Retinal pigment epithelial cell (primary cell): ENCODE measurements around the gene EHHADH.
"Not testable (repeated sequence)": the region's sequence is repeated elsewhere in the genome, so short reads cannot be mapped to it uniquely, and the experiment has no call there.

ENCODE experiments used
- DNase-seq: peaks from one replicate; pipeline ENCODE4 v3.0.0-alpha.2; 2010; ENCODE audit warnings: low read depth
- H3K4me3 ChIP-seq: 2 replicates; pipeline ENCODE4 v1.5.1; 2011; ENCODE audit warnings: mild to moderate bottlenecking, low read length, control low read depth, moderate library complexity
- TF ChIP-seq, protein P1 (sequence below): conservative IDR thresholded peaks from 2 replicates; pipeline ENCODE4 v1.5.1; 2011; ENCODE audit warnings: low read depth, low read length, control low read depth, inconsistent platforms

Gene EHHADH

DNA sequence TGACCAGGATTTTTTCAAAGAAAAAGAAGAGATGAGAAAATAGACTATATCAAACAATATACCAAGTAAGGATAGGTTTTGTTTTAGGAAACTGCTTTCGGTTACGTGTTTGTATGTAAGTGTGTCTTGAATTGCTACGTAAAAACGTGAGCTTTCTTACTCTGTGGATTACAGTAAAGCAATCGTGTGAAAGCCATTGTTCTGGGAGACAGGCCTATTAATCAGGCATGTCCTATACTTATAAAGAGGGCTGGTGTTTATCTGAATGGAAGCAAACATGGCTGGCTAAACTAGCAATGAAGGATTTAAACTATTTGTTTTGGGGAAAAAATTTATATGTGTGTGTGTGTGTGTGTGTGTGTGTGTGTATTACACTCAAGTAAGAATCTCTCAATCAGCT lies 2.6 kb downstream of the EHHADH start:
- no peak overlapping the region for H3K4me3 ChIP-seq
- no peak for DNase-seq
- TF ChIP-seq, protein P1, sequence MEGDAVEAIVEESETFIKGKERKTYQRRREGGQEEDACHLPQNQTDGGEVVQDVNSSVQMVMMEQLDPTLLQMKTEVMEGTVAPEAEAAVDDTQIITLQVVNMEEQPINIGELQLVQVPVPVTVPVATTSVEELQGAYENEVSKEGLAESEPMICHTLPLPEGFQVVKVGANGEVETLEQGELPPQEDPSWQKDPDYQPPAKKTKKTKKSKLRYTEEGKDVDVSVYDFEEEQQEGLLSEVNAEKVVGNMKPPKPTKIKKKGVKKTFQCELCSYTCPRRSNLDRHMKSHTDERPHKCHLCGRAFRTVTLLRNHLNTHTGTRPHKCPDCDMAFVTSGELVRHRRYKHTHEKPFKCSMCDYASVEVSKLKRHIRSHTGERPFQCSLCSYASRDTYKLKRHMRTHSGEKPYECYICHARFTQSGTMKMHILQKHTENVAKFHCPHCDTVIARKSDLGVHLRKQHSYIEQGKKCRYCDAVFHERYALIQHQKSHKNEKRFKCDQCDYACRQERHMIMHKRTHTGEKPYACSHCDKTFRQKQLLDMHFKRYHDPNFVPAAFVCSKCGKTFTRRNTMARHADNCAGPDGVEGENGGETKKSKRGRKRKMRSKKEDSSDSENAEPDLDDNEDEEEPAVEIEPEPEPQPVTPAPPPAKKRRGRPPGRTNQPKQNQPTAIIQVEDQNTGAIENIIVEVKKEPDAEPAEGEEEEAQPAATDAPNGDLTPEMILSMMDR, result no peak

DNA sequence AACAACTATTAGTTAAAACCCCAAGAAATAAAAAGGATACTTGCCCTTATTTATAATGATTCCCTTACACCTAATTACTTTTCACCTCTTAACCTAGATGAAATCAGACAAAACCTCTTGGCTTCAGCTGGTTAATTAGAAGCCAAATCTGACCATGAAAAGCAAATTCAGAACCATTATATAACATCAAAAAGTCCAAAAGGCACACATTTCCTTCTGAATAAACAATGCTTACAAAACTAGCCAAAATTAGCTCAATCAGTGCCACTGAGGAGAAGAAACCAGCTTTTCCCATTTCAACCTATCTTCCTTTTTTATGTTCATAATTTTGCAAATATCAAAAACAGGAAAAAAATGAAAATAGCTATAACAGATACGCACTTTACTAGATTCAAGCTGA lies 3.2 kb downstream of the EHHADH start:
- no peak overlapping the region for H3K4me3 ChIP-seq
- no peak for DNase-seq
- TF ChIP-seq, protein P1, result no peak

DNA sequence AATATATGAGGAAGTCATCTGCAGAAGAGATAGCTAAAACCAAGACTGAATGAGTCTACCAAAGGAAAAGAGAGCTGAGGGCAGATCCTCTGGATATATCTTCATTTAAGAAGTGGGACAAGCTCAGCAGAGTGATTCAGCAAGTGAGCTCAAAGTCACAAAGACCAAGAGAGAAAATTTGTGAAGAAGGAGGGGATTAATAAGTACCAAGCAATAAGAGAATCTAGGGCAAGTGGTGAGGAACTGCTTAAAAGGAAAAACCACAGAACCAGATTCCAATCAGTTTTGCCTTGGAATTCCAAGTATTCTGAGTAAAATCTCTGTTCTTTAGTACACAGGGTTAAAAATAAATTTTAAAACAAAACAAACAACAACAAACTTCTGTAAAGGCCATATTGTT lies 3.6 kb downstream of the EHHADH start:
- TF ChIP-seq, protein P1, result no peak
- no peak overlapping the region for H3K4me3 ChIP-seq
- peak; percentile 59 for DNase-seq

DNA sequence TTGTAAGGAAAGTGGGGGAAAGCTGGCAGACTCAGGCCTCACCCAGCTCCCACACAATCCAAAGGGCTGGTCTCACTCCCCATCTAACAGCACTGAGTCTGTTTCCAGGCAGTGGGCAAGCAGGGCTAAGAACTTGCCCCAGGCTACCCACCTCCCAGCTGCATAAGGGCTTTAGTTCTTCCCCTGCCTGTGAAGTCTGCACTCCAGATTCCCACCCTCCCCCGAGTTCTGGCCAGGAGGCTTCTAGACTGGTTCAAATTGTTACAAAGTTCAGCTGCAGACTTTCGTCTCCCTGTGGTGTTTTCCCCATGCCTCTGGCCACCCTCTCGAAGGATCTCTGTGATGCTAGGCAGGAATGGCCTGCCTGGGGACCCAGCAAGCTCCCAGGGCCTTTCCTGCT lies 11.2 kb downstream of the EHHADH start:
- DNase-seq, result no peak
- H3K4me3 ChIP-seq, result no peak overlapping the region
- TF ChIP-seq, protein P1, result no peak

DNA sequence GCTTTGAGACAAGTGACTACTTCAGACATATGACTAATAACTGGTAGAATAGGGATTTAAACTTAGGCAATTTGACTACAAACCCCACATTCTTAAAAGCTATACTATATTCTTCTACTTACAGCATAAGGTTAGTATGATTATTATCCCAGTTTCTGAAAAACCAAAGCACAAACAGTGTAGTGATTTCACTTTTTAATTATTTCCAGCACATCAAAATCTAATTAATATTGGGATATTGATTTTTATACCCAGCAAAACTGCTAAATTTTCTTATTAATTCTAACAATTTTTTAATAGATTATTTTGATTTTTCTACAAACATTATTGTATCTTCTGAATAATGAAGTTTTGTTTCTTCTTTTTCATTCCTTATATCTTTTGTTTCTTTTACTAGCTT lies 16.9 kb downstream of the EHHADH start:
- no peak for DNase-seq
- TF ChIP-seq, protein P1, result no peak

DNA sequence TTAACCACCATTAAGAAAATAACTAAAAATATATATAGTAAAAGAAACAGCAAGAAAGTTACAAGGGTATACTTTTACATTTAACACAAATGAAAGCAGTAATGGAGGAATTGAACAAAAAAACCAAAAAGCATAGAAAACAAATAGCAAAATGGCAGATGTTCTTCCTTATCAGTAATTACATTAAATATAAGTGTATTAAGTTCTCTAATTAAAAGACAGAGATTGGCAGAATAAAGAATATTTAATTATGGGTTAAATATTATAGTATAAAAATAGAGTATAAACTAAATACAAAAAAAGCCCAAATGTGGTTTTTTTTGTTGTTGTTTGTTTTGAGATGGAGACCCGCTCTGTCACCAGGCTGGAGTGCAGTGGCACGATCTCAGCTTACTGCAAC lies 20.5 kb downstream of the EHHADH start:
- TF ChIP-seq, protein P1, result no peak
- no peak for DNase-seq
- H3K4me3 ChIP-seq, result no peak overlapping the region

More for the DNA sequence above, 16.9 kb downstream of the EHHADH start:
- H3K4me3 ChIP-seq, result no peak overlapping the region

DNA sequence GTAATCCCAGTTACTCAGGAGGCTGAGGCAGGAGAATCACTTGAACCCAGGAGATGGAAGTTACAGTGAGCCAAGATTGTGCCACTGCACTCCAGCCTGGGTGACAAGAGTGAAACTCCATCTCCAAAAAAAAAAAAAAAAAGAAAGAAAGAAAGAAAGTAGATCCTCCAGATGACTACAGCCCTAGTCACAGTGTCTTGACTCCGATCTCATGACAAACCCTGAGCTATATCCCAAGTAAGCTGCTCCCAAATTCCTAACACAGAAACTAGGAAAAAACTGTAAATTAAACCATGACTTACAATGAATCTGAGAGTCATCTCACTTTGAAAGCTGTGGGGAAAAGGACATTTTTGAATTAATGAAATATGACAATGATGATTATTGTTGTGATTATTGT lies 27.3 kb downstream of the EHHADH start:
- H3K4me3 ChIP-seq, DNase-seq: not testable (repeated sequence)

DNA sequence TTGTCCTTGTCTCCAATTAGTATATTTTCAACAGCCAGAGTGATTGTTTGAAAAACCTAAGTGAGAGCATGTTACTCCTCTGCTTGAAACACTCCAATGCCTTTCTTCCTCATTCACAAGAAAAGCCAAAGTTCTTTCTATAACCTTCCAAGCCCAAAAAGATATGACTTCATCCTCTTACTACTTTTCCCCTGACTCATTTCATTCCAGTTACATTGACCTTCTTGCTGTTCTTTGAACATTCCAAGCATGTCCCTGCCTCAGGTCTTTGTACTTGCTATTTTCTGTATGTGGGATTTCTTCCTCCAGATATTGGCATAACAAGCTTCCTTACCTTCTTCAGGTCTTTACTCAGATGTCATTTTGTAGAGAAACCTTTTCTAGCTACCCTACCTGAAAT lies 28.3 kb downstream of the EHHADH start:
- no peak overlapping the region for H3K4me3 ChIP-seq
- DNase-seq, result peak; percentile 11
- TF ChIP-seq, protein P1, result no peak
